ENCODE measurements around the gene NFU1. TPM values are rescaled to one million over a fixed set of nuclear protein-coding genes. Genes with fewer than 3 reads are reported as not detected.

NFU1 gene
- total and polyA plus RNA-seq, 9 of the 15 experiments (the other 6 are each of a cell fraction or from before 2014, with no cell fraction given), result 33.3 to 61.8 (median 53.7) TPM

GRCh38 chr2:69436938-69437750 lies at the start of gene NFU1 (continued):
- TF ChIP-seq, protein P1, sequence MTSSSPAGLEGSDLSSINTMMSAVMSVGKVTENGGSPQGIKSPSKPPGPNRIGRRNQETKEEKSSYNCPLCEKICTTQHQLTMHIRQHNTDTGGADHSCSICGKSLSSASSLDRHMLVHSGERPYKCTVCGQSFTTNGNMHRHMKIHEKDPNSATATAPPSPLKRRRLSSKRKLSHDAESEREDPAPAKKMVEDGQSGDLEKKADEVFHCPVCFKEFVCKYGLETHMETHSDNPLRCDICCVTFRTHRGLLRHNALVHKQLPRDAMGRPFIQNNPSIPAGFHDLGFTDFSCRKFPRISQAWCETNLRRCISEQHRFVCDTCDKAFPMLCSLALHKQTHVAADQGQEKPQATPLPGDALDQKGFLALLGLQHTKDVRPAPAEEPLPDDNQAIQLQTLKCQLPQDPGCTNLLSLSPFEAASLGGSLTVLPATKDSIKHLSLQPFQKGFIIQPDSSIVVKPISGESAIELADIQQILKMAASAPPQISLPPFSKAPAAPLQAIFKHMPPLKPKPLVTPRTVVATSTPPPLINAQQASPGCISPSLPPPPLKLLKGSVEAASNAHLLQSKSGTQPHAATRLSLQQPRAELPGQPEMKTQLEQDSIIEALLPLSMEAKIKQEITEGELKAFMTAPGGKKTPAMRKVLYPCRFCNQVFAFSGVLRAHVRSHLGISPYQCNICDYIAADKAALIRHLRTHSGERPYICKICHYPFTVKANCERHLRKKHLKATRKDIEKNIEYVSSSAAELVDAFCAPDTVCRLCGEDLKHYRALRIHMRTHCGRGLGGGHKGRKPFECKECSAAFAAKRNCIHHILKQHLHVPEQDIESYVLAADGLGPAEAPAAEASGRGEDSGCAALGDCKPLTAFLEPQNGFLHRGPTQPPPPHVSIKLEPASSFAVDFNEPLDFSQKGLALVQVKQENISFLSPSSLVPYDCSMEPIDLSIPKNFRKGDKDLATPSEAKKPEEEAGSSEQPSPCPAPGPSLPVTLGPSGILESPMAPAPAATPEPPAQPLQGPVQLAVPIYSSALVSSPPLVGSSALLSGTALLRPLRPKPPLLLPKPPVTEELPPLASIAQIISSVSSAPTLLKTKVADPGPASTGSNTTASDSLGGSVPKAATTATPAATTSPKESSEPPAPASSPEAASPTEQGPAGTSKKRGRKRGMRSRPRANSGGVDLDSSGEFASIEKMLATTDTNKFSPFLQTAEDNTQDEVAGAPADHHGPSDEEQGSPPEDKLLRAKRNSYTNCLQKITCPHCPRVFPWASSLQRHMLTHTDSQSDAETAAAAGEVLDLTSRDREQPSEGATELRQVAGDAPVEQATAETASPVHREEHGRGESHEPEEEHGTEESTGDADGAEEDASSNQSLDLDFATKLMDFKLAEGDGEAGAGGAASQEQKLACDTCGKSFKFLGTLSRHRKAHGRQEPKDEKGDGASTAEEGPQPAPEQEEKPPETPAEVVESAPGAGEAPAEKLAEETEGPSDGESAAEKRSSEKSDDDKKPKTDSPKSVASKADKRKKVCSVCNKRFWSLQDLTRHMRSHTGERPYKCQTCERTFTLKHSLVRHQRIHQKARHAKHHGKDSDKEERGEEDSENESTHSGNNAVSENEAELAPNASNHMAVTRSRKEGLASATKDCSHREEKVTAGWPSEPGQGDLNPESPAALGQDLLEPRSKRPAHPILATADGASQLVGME (CRISPR knock-in tag; IDR thresholded peaks at IDR 0.05), result 0 out of 2 replicates have a peak, but pooled peaks have one; percentile 31
- peak; percentile 28; the same call in 1 of the 2 replicates for TF ChIP-seq ARID1B (IDR thresholded peaks at IDR 0.05)
- 0 out of 2 replicates have a peak, but pooled peaks have one; percentile 49 for TF ChIP-seq ZNF232 (CRISPR knock-in tag; IDR thresholded peaks at IDR 0.05)
- no peak for TF ChIP-seq MXD1 (CRISPR knock-in tag; IDR thresholded peaks at IDR 0.05; ENCODE audit: borderline replicate concordance, poor library complexity, severe bottlenecking)
- no peak for TF ChIP-seq NELFE (IDR thresholded peaks at IDR 0.05; ENCODE audit: insufficient read depth, insufficient read length)
- TF ChIP-seq ZNF24 (IDR thresholded peaks at IDR 0.05), result peak; percentile 98
- TF ChIP-seq PHF20 (IDR thresholded peaks at IDR 0.05; ENCODE audit: partially characterized antibody), result peak; percentile 51
- TF ChIP-seq KLF6 (CRISPR knock-in tag; IDR thresholded peaks at IDR 0.05; ENCODE audit: borderline replicate concordance), result peak; percentile 56; the same call in 1 of the 2 replicates
- peak; percentile 99 for TF ChIP-seq POLR2G (IDR thresholded peaks at IDR 0.05; ENCODE audit: low read depth, low read length)
- TF ChIP-seq EGR1 (conservative IDR thresholded peaks at IDR 0.05), result 0 out of 2 replicates have a peak, but pooled peaks have one; percentile 23
- TF ChIP-seq, protein P2, sequence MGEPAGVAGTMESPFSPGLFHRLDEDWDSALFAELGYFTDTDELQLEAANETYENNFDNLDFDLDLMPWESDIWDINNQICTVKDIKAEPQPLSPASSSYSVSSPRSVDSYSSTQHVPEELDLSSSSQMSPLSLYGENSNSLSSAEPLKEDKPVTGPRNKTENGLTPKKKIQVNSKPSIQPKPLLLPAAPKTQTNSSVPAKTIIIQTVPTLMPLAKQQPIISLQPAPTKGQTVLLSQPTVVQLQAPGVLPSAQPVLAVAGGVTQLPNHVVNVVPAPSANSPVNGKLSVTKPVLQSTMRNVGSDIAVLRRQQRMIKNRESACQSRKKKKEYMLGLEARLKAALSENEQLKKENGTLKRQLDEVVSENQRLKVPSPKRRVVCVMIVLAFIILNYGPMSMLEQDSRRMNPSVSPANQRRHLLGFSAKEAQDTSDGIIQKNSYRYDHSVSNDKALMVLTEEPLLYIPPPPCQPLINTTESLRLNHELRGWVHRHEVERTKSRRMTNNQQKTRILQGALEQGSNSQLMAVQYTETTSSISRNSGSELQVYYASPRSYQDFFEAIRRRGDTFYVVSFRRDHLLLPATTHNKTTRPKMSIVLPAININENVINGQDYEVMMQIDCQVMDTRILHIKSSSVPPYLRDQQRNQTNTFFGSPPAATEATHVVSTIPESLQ (CRISPR knock-in tag; IDR thresholded peaks at IDR 0.05), result peak; percentile 53; the same call in 1 of the 2 replicates
- TF ChIP-seq ZNF197 (CRISPR knock-in tag; IDR thresholded peaks at IDR 0.05; ENCODE audit: low read depth), result 0 out of 2 replicates have a peak, but pooled peaks have one; percentile 26
- peak; percentile 82 for TF ChIP-seq ZNF511 (CRISPR knock-in tag; IDR thresholded peaks at IDR 0.05)
- peak; percentile 92 for TF ChIP-seq SUPT5H (IDR thresholded peaks at IDR 0.05)

All from K562 (cell line).